Measurements from ENCODE around the gene SMIM34.
A peak's percentile ranks its signal among the peaks of the same experiment; 100 is the strongest.
"Not testable (repeated sequence)": the region's sequence is repeated elsewhere in the genome, so short reads cannot be mapped to it uniquely, and the experiment has no call there.

The SMIM34 gene

DNA sequence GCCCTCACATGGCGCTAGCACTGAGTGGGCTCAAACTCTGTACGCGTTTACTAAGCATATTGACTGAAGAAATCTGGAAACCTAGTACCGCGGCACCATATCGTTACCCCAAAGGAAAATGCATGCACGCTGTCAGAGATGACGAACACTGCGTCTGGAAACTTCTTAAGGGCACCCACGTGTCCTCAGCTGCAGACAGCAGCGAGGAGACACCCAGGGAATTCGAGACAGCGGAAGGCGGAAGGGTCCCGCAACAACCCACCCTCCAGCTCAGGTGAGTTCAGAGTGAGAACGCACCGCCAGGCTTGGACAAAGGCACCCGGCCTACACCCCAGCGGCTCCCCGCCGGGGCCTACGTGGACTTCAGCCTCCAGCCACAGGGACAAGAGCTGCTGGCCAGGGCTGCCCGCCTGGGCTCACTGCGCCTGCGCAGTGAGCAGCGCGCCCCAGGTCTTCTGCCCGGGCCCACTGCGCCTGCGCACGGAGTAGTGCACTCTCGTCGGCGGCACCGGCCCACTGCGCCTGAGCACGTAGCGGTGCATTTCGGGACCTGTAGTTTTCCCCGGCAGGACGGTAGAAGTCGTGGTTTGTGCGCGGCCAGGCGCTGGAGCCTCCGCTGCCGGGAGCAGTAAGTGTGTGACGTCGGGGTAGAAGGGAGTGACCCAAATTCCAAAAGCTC is 48.7 kb downstream of the SMIM34 start, which contains the start of gene SMIM11:
Gene SMIM11, plus strand, starts transcription at position 568 of the 679 bp plus-strand sequence. CDS start 3,998 bp downstream, outside the sequence.
- peak; percentile 91 for FAIRE-seq
- not testable (repeated sequence) for DNase-seq (ENCODE audit: insufficient read length, low spot score)

DNA sequence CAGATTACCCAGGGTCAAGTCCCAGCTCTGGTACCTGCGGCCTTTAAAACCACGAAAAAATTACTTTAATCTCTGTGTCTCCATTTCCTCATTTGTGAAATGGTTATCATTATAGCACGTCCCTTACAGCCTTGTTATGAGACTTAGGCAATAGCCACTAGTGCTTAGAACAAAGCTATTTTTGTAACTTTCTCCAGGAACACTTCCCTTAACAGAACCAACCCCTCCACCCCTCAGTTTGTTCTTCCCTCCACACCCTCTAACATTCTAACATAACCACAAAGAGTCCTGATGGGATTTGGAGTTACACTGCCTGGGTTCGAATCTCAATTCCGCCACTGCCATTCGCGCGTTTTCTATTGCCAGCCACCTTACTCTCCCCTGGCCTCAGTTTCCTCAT is 49.3 kb downstream of the SMIM34 start:
- not testable (repeated sequence) for FAIRE-seq

DNA sequence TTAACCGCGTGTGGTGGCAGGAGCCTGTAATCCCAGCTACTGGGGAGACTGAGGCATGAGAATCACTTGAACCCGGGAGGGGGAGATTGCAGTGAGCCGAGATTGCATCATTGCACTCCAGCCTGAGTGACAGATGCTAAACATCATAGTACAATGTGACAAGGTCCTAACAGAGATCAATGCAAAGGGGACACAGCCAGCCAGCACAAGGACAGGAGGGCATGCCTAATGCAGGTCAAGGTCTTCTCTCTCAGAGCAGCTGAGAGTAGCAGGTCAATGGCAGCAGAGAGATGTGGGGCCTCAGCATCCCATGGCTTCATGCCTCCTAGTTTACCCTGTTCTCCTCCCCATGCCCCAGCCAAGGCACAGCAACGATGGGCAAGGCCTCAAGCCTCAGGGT is 51.4 kb downstream of the SMIM34 start:
- FAIRE-seq (no peak), DNase-seq (ENCODE audit: insufficient read length, low spot score) (no peak)

More for the DNA sequence above, 49.3 kb downstream of the SMIM34 start:
- not testable (repeated sequence) for DNase-seq (ENCODE audit: insufficient read length, low spot score)

DNA sequence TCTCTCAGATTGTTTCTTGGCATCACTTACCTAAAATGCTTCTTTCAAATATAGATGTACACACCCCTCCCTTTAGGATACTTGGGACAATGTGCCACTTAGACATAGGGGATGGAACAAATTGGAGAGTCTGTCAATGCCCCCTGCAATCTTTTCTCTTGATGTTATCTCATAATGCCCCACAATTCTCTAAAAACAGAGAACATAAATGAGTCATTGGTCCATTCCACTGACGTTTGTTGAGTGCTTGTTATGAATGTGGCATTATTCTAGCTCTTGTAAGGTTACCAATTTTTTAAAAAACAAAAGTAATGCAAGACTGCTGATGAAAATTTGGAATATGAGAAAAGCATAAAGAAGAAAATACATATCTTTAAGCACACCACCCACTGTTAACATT is 54.0 kb downstream of the SMIM34 start:
- no peak for DNase-seq (ENCODE audit: insufficient read length, low spot score)
- FAIRE-seq: no peak
